Transverse colon (tissue), 4 donors: ENCODE measurements around the gene GLOD5.

ENCODE experiments used
- EP300 ChIP-seq: sonication (generic); formaldehyde crosslinking; IDR thresholded peaks from one replicate; pipeline ENCODE4 v1.6.1; 2017; ENCODE audit warnings: antibody characterized with exemption, low read depth
- POLR2A ChIP-seq: fragments of 450-650 bp; IDR thresholded peaks from one replicate; pipeline ENCODE4 v1.6.1; 2016; ENCODE audit warnings: antibody characterized with exemption, mild to moderate bottlenecking, moderate library complexity
- POLR2AphosphoS5 ChIP-seq, 3 donors: sonication (generic); formaldehyde crosslinking; IDR thresholded peaks; one replicate each; pipeline ENCODE4 v1.6.1; 2016; ENCODE audit warnings: antibody characterized with exemption in 3 of 3
- TF ChIP-seq, protein P1 (sequence below), 5 experiments: fragments of 200-600 bp in 3 of 5; fragments of 450-650 bp in 2 of 5; sonication (generic) in 3 of 5; IDR thresholded peaks; 1 replicate in 2 of 5; 2 replicates in 3 of 5; pipeline ENCODE4 v1.5.1; 2016 to 2017; ENCODE audit warnings: antibody characterized with exemption in 5 of 5, inconsistent platforms in 3 of 5, mild to moderate bottlenecking in 2 of 5, moderate library complexity in 1 of 5

DNA sequence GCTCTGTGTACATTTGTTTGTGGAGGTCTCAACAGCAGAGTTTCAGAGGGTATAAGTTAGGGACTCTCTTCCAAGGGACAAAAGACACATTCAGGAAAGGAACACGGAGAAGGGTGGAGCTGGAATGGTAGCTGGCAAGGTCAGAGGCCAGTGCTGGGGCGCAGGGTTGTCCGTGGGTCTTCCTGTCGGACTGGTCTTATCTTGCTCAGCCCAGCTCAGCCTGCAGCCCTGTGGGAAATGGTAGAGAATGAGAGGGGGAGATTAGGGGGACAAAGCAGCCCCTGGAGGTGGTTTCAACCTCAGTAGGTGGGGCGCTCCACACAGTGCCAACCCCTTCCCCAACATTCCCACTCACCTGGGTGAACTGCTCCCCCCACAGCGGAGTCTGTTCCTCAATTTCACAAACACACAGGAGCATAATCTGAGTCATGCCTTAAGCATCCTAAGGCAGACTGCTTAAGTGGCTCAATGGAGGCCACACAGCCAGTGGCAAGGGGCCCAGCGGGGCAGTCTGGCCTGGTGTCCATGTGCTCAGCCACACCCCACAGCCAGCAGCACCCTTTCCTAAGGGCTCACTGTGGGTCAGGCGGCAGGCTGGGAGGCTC lies 33.5 kb downstream of the GLOD5 start:
- TF ChIP-seq, protein P1, sequence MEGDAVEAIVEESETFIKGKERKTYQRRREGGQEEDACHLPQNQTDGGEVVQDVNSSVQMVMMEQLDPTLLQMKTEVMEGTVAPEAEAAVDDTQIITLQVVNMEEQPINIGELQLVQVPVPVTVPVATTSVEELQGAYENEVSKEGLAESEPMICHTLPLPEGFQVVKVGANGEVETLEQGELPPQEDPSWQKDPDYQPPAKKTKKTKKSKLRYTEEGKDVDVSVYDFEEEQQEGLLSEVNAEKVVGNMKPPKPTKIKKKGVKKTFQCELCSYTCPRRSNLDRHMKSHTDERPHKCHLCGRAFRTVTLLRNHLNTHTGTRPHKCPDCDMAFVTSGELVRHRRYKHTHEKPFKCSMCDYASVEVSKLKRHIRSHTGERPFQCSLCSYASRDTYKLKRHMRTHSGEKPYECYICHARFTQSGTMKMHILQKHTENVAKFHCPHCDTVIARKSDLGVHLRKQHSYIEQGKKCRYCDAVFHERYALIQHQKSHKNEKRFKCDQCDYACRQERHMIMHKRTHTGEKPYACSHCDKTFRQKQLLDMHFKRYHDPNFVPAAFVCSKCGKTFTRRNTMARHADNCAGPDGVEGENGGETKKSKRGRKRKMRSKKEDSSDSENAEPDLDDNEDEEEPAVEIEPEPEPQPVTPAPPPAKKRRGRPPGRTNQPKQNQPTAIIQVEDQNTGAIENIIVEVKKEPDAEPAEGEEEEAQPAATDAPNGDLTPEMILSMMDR (IDR thresholded peaks at IDR 0.05): no peak
- TF ChIP-seq POLR2A (no peak), EP300 (no peak), POLR2AphosphoS5 (IDR thresholded peaks at IDR 0.05) (no peak)
